Liver (tissue), 9 donors: ENCODE data around the gene ZNF546. TPM values are rescaled to one million over a fixed set of nuclear protein-coding genes. Genes with fewer than 3 reads are reported as not detected.

Experiments used
- DNase-seq: peaks from one replicate; pipeline ENCODE4 v3.0.0-alpha.2; 2017; ENCODE audit warnings: low spot score
- H3K27ac ChIP-seq, 2 donors: one replicate each; pipeline ENCODE4 v1.7.0; 2013; ENCODE audit warnings: inconsistent platforms in 2 of 2, low read length in 2 of 2, control low read depth in 1 of 2, low read depth in 1 of 2, mild to moderate bottlenecking in 1 of 2
- H3K27me3 ChIP-seq, 4 donors: one replicate each; pipeline versions ENCODE4 v1.6.1 to v1.7.0; 2013; ENCODE audit warnings: low read length in 3 of 4, inconsistent platforms in 1 of 4, mild to moderate bottlenecking in 1 of 4, moderate library complexity in 1 of 4; ENCODE audit not compliant: control insufficient read depth in 4 of 4, insufficient read depth in 4 of 4
- H3K36me3 ChIP-seq, 4 donors: one replicate each; pipeline versions ENCODE4 v1.6.1 to v1.7.0; 2013; ENCODE audit warnings: low read length in 3 of 4, mild to moderate bottlenecking in 3 of 4, low read depth in 1 of 4, moderate library complexity in 1 of 4; ENCODE audit not compliant: control insufficient read depth in 4 of 4, insufficient read depth in 3 of 4
- H3K4me1 ChIP-seq, 4 donors: one replicate each; pipeline versions ENCODE4 v1.6.1 to v1.7.0; 2013; ENCODE audit warnings: low read length in 3 of 4, mild to moderate bottlenecking in 3 of 4, moderate library complexity in 1 of 4; ENCODE audit not compliant: control insufficient read depth in 4 of 4, insufficient read depth in 4 of 4
- H3K4me3 ChIP-seq, 3 donors: one replicate each; pipeline versions ENCODE4 v1.6.1 to v1.7.0; 2013; ENCODE audit warnings: low read length in 3 of 3, control low read depth in 1 of 3, low read depth in 1 of 3, mild to moderate bottlenecking in 1 of 3
- H3K9ac ChIP-seq, 2 donors: one replicate each; pipeline ENCODE4 v1.7.0; 2013; ENCODE audit warnings: low read length in 2 of 2, mild to moderate bottlenecking in 2 of 2, moderate library complexity in 2 of 2, control low read depth in 1 of 2, low read depth in 1 of 2
- H3K9me3 ChIP-seq, 4 donors: one replicate each; pipeline versions ENCODE4 v1.6.1 to v1.7.0; 2013; ENCODE audit warnings: low read length in 3 of 4; ENCODE audit not compliant: control insufficient read depth in 4 of 4
- EGR1 ChIP-seq, 2 donors: IDR thresholded peaks; 2 replicates each; pipeline ENCODE4 v1.6.1; 2016 to 2018; ENCODE audit warnings: antibody characterized with exemption in 2 of 2, low read depth in 2 of 2
- FOXA1 ChIP-seq: IDR thresholded peaks from 2 replicates; pipeline ENCODE4 v1.6.1; 2016; ENCODE audit warnings: antibody characterized with exemption
- FOXA2 ChIP-seq: IDR thresholded peaks from 2 replicates; pipeline ENCODE4 v1.6.1; 2016; ENCODE audit warnings: antibody characterized with exemption
- GABPA ChIP-seq, 2 donors: IDR thresholded peaks in 1 of 2; conservative IDR thresholded peaks in 1 of 2; 2 replicates each; pipeline ENCODE4 v1.6.1; 2016; ENCODE audit warnings: antibody characterized with exemption in 2 of 2, mild to moderate bottlenecking in 1 of 2, moderate library complexity in 1 of 2
- HNF4A ChIP-seq, 2 donors: conservative IDR thresholded peaks; 2 replicates each; pipeline ENCODE4 v1.6.1; 2016; ENCODE audit warnings: antibody characterized with exemption in 2 of 2, mild to moderate bottlenecking in 2 of 2
- HNF4G ChIP-seq: IDR thresholded peaks from 2 replicates; pipeline ENCODE4 v1.6.1; 2016; ENCODE audit warnings: antibody characterized with exemption
- JUND ChIP-seq, 2 donors: IDR thresholded peaks; 2 replicates each; pipeline ENCODE4 v1.6.1; 2016; ENCODE audit warnings: antibody characterized with exemption in 2 of 2
- NR2F2 ChIP-seq: IDR thresholded peaks from 2 replicates; pipeline ENCODE4 v1.6.1; 2016; ENCODE audit warnings: antibody characterized with exemption
- RAD21 ChIP-seq, 2 donors: IDR thresholded peaks; 2 replicates each; pipeline ENCODE4 v1.6.1; 2016; ENCODE audit warnings: antibody characterized with exemption in 2 of 2, mild to moderate bottlenecking in 2 of 2
- RXRA ChIP-seq, 2 donors: IDR thresholded peaks; 2 replicates each; pipeline ENCODE4 v1.6.1; 2017 to 2018; ENCODE audit warnings: antibody characterized with exemption in 2 of 2, mild to moderate bottlenecking in 1 of 2
- SP1 ChIP-seq: IDR thresholded peaks from 2 replicates; pipeline ENCODE4 v1.6.1; 2018; ENCODE audit warnings: antibody characterized with exemption, mild to moderate bottlenecking
- TAF1 ChIP-seq: conservative IDR thresholded peaks from 2 replicates; pipeline ENCODE4 v1.6.1; 2016; ENCODE audit warnings: antibody characterized with exemption, mild to moderate bottlenecking
- YY1 ChIP-seq: IDR thresholded peaks from 2 replicates; pipeline ENCODE4 v1.6.1; 2016; ENCODE audit warnings: antibody characterized with exemption, mild to moderate bottlenecking
- WGBS: extraction: QIAGEN DNeasy Blood & Tissue Kit; methylation state at CpG from one replicate; pipeline ENCODE4 v1.1.7; 2013; 5-methylcytosine and 5-hydroxymethylcytosine counted together
- polyA plus RNA-seq, 2 donors: library from polyadenylated mRNA; stranded (reverse) in 1 of 2; unstranded in 1 of 2; fragments of 200-250 nt in 1 of 2; fragments of >200 nt in 1 of 2; fragmentation: Nextera tagmentation in 1 of 2; extraction: Ambion mirVana in 1 of 2; gene quantifications; one replicate each; pipeline versions ENCODE4 v1.2.1 to v1.2.3, GENCODE V29; 2013 to 2015
- total RNA-seq, 2 donors: library from RNA; depleted of rRNA; stranded (reverse); fragments of >200 nt; gene quantifications; one replicate each; pipeline ENCODE4 v1.2.3, GENCODE V29; 2014
- TF ChIP-seq, protein P1 (sequence below): IDR thresholded peaks from 2 replicates; pipeline ENCODE4 v1.6.1; 2016; ENCODE audit warnings: antibody characterized with exemption
- TF ChIP-seq, protein P2 (sequence below): IDR thresholded peaks from 2 replicates; pipeline ENCODE4 v1.6.1; 2016; ENCODE audit warnings: antibody characterized with exemption
- TF ChIP-seq, protein P3 (sequence below): IDR thresholded peaks from 2 replicates; pipeline ENCODE4 v1.6.1; 2016; ENCODE audit warnings: antibody characterized with exemption
- donor health status: healthy.
- donor health status: healthy.
- donor health status: healthy.
- donor health status: healthy.
- donor health status: healthy.

ZNF546 gene
- total and polyA plus RNA-seq, 4 donors = 1.1 to 4.9 (median 2.2) TPM

DNA sequence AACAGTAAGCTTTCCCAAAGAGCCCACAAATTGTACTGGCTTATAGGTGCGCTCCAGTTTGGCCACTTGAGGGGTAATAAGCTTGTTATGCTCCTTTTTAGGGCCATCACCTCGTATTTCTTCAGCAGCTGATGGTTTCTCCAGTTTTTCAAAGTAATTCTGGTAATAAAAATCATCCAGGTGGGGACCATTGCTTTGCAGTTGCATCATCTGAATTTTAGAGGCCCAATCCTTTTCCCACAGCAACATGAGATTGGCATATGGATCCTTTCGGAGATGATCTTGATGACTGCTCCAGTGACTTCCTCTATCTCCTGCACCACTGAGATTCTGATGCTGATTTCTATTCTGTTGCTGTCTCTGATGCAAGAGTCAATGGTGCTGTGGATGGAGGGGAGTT is 27.1 kb downstream of the ZNF546 start:
- Histone ChIP-seq H3K4me3 (peak overlapping the region in 2 of 3 donors; percentile 36 to 52), H3K4me1 (no peaks in the 10 kb centered on the region), H3K9me3 (peaks cover 28 to 86% (median 49%) of the 10 kb centered on the region in 4 donors), H3K27me3 (no peaks in the 10 kb centered on the region), H3K36me3 (no peaks in the 10 kb centered on the region), H3K27ac (no peak overlapping the region), H3K9ac (no peak overlapping the region)
- 86% methylated on average over 3 of the region's 3 CpGs for WGBS
- TF ChIP-seq RAD21 (IDR thresholded peaks at IDR 0.05) (no peak), FOXA2 (no peak), RXRA (IDR thresholded peaks at IDR 0.05) (no peak), NR2F2 (no peak), TAF1 (no peak)
- TF ChIP-seq, protein P1, sequence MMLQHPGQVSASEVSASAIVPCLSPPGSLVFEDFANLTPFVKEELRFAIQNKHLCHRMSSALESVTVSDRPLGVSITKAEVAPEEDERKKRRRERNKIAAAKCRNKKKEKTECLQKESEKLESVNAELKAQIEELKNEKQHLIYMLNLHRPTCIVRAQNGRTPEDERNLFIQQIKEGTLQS = no peak
- no peak for DNase-seq

DNA sequence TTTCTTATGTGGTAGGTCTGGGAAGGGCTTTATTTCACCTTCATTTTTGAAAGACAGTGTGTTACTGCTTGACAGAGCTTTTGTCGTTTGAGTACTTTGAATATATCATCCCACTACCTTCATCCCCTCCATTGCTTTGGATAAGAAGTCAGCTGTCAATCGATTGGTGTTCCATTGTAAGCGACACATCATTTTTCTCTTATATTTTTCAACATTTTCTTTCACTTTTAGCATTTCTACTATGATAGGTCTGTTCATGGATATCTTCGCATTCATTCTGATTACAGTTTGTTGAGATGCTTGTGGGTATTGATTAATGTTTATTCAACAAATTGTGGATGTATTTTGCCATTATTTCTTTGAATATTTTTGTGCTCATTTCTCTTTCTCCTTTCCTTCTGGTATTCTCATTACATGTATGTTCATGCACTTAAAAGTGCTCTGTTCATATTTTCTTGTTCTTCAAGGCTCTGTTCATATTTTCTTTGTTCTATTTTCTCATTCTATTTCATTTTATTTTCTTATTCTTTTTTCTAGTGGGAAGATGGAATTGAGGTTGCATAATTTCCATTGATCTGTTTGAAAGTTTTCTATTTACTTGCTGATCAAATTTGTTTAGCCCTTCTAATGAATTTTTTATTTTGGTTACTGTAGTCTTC is 29.2 kb downstream of the ZNF546 start:
- peaks cover 32 to 86% (median 55%) of the 10 kb centered on the region in 4 donors for H3K9me3 ChIP-seq
- no peak overlapping the region for H3K9ac ChIP-seq
- peak overlapping the region in 1 of 3 donors; percentile 57 for H3K4me3 ChIP-seq
- H3K27ac ChIP-seq = no peak overlapping the region
- TF ChIP-seq JUND (IDR thresholded peaks at IDR 0.05) (no peak), HNF4A (conservative IDR thresholded peaks at IDR 0.05) (no peak), GABPA (IDR thresholded peaks at IDR 0.05 in 1 of 2, conservative IDR thresholded peaks at IDR 0.05 in 1 of 2) (no peak), EGR1 (IDR thresholded peaks at IDR 0.05; ENCODE audit: low read depth in 2 of 2) (no peak), RAD21 (IDR thresholded peaks at IDR 0.05) (no peak), HNF4G (no peak), FOXA1 (no peak), NR2F2 (no peak), RXRA (IDR thresholded peaks at IDR 0.05) (no peak), SP1 (no peak), YY1 (no peak), TAF1 (no peak), FOXA2 (no peak)
- TF ChIP-seq, protein P1 = no peak
- TF ChIP-seq, protein P2, sequence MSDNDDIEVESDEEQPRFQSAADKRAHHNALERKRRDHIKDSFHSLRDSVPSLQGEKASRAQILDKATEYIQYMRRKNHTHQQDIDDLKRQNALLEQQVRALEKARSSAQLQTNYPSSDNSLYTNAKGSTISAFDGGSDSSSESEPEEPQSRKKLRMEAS = no peak
- TF ChIP-seq, protein P3, sequence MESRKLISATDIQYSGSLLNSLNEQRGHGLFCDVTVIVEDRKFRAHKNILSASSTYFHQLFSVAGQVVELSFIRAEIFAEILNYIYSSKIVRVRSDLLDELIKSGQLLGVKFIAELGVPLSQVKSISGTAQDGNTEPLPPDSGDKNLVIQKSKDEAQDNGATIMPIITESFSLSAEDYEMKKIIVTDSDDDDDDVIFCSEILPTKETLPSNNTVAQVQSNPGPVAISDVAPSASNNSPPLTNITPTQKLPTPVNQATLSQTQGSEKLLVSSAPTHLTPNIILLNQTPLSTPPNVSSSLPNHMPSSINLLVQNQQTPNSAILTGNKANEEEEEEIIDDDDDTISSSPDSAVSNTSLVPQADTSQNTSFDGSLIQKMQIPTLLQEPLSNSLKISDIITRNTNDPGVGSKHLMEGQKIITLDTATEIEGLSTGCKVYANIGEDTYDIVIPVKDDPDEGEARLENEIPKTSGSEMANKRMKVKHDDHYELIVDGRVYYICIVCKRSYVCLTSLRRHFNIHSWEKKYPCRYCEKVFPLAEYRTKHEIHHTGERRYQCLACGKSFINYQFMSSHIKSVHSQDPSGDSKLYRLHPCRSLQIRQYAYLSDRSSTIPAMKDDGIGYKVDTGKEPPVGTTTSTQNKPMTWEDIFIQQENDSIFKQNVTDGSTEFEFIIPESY = no peak
- no peaks in the 10 kb centered on the region for H3K27me3 ChIP-seq
- H3K4me1 ChIP-seq = no peaks in the 10 kb centered on the region
- H3K36me3 ChIP-seq = no peaks in the 10 kb centered on the region
- WGBS = 97% methylated on average over 4 of the region's 4 CpGs
- no peak for DNase-seq

DNA sequence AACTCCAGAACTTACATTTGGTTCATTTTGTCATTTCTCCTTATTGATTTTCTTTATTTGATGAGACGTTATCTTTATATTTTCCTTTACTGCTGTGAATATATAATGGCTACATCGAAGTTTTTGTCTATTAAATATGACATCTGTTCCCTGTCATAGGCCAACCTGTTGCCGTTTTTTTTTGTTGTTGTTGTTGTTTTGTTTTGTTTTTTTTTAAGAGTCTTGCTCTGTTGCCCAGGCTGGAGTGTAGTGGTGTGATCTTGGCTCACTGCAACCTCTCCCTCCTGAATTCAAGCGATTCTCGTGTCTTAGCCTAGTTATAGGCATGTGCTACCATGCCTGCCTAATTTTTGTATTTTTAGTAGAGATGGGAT is 29.7 kb downstream of the ZNF546 start:
- H3K9ac ChIP-seq = no peak overlapping the region
- WGBS = 97% methylated on average over 5 of the region's 5 CpGs
- H3K9me3 ChIP-seq = peaks cover 34 to 86% (median 58%) of the 10 kb centered on the region in 4 donors
- no peak overlapping the region for H3K27ac ChIP-seq
- TF ChIP-seq, protein P3 = no peak
- TF ChIP-seq JUND (IDR thresholded peaks at IDR 0.05) = no peak
- no peak for TF ChIP-seq RAD21 (IDR thresholded peaks at IDR 0.05)
- H3K4me3 ChIP-seq = peak overlapping the region in 2 of 3 donors; percentile 27 to 57
- no peak for DNase-seq
- H3K27me3 ChIP-seq = no peaks in the 10 kb centered on the region
- H3K36me3 ChIP-seq = no peaks in the 10 kb centered on the region
- no peaks in the 10 kb centered on the region for H3K4me1 ChIP-seq
